HG02870 (cell line): Measurements from ENCODE around the gene MAP3K2.
"Not testable (repeated sequence)": the region's sequence is repeated elsewhere in the genome, so short reads cannot be mapped to it uniquely, and the experiment has no call there.

Experiments
- ATAC-seq: cut with Tn5 transposase; IDR thresholded peaks from one replicate; pipeline ENCODE4 v1.9.1; 2021; ENCODE audit warnings: mild to moderate bottlenecking, moderate library complexity; ENCODE audit not compliant: unreplicated experiment

The MAP3K2 gene

GRCh38 chr2:127353873-127354676 lies 33.7 kb downstream of the MAP3K2 start:
- ATAC-seq = not testable (repeated sequence)

GRCh38 chr2:127353223-127353622 lies 34.6 kb downstream of the MAP3K2 start:
- ATAC-seq = not testable (repeated sequence)

GRCh38 chr2:127351603-127352002 lies 36.2 kb downstream of the MAP3K2 start:
- ATAC-seq = no peak

- no peak for ATAC-seq
Observed at GRCh38 chr2:127348426-127349000, 39.3 kb downstream of the MAP3K2 start.

- ATAC-seq = no peak
Observed at GRCh38 chr2:127347734-127348392, 39.9 kb downstream of the MAP3K2 start.

GRCh38 chr2:127347015-127347414 lies 40.8 kb downstream of the MAP3K2 start:
- ATAC-seq = no peak

- no peak for ATAC-seq
Observed at GRCh38 chr2:127343277-127343676, 44.5 kb downstream of the MAP3K2 start.

GRCh38 chr2:127342101-127342500 lies 45.7 kb downstream of the MAP3K2 start:
- peak; percentile 92 for ATAC-seq

GRCh38 chr2:127332335-127332734 lies 55.4 kb downstream of the MAP3K2 start:
- no peak for ATAC-seq

GRCh38 chr2:127330753-127331152 lies 57.0 kb downstream of the MAP3K2 start:
- peak; percentile 82 for ATAC-seq

- ATAC-seq = no peak
Observed at GRCh38 chr2:127326289-127326945, 61.4 kb downstream of the MAP3K2 start.

GRCh38 chr2:127324635-127325034 lies 63.1 kb downstream of the MAP3K2 start:
- no peak for ATAC-seq

GRCh38 chr2:127321303-127321702 lies 66.5 kb downstream of the MAP3K2 start:
- ATAC-seq = no peak

- no peak for ATAC-seq
Observed at GRCh38 chr2:127320586-127321275, 67.0 kb downstream of the MAP3K2 start.

GRCh38 chr2:127320067-127320466 lies 67.7 kb downstream of the MAP3K2 start:
- ATAC-seq = no peak

- ATAC-seq = no peak
Observed at GRCh38 chr2:127314193-127314988, 73.4 kb downstream of the MAP3K2 start.

- peak; percentile 95 for ATAC-seq
Observed at GRCh38 chr2:127313406-127313805, 74.4 kb downstream of the MAP3K2 start.

GRCh38 chr2:127310980-127311379 lies 76.8 kb downstream of the MAP3K2 start:
- no peak for ATAC-seq

- ATAC-seq = no peak
Observed at GRCh38 chr2:127309468-127309867, 78.3 kb downstream of the MAP3K2 start.

- ATAC-seq = no peak
Observed at GRCh38 chr2:127308586-127309138, 79.1 kb downstream of the MAP3K2 start.
